T1000 (cell line): ENCODE measurements around the gene ACVR2B.

Source experiments
- DNase-seq: peaks from one replicate; lab custom pipeline; 2025; ENCODE audit warnings: mixed read lengths; lab: John Stamatoyannopoulos, UW

Gene ACVR2B

GRCh38 chr3:38458796-38459498, 5.3 kb downstream of the ACVR2B start:
- no peak for DNase-seq

GRCh38 chr3:38459499-38460048, 5.9 kb downstream of the ACVR2B start:
- no peak for DNase-seq

- no peak for DNase-seq
Measured at GRCh38 chr3:38460377-38461270, 6.9 kb downstream of the ACVR2B start.

DNA sequence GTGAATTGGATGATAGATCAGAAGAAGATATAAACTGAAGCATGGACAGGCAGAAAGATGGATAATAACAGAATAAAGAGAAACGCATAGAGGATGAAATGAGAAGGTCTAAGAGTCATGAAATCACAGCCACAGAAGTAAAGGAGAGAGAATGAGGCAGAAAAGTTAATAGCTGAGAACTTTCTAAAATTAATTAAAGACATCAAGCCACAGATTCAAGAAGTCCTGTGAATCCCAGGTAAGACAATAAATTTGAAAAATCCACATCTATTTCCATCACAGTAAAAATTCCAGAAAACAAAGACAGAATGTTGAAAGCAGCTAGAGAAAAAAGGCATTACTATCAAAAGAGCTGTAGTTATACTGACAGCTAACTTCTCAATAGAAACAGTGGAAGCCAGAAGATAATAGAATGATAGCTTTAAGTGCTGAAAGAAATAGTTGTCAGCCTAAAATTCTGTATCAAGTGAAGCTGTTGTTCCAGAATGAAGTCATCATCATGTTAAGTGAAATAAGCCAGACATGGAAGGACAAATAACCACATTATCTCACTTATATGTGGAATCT, 12.0 kb downstream of the ACVR2B start:
- no peak for DNase-seq

DNA sequence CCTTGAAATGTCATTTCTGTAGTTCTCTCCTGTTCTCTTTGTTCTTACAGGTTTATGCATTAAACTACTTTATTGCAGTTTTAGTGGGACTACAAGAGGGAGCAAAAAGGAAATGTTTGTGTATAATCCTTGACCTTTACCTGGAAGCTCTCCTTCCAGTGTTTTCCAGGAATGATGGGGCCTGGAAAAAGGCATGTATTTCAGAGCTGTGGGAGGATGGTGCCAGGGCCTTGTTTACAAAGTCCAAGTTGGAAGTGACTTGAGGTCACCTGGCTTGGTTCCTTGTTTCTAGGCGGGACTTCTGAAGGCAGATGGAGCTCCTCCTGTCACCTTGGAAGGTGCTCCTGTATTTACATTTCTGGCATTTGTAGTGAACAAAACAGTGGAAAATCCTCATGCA, 15.1 kb downstream of the ACVR2B start:
- no peak for DNase-seq

- DNase-seq: no peak
Measured at GRCh38 chr3:38469852-38470251, 16.2 kb downstream of the ACVR2B start.

GRCh38 chr3:38471260-38471857, 17.7 kb downstream of the ACVR2B start:
- no peak for DNase-seq

- DNase-seq: no peak
Measured at GRCh38 chr3:38472342-38472741, 18.7 kb downstream of the ACVR2B start.

- no peak for DNase-seq
Measured at GRCh38 chr3:38473229-38473628, 19.5 kb downstream of the ACVR2B start.

- no peak for DNase-seq
Measured at GRCh38 chr3:38474928-38475605, 21.4 kb downstream of the ACVR2B start.

GRCh38 chr3:38475716-38476115, 22.0 kb downstream of the ACVR2B start:
- no peak for DNase-seq

- DNase-seq: no peak
Measured at GRCh38 chr3:38476157-38476756, 22.6 kb downstream of the ACVR2B start.

GRCh38 chr3:38477057-38477820, 23.5 kb downstream of the ACVR2B start:
- DNase-seq: no peak

GRCh38 chr3:38477839-38478450, 24.3 kb downstream of the ACVR2B start:
- DNase-seq: no peak

DNA sequence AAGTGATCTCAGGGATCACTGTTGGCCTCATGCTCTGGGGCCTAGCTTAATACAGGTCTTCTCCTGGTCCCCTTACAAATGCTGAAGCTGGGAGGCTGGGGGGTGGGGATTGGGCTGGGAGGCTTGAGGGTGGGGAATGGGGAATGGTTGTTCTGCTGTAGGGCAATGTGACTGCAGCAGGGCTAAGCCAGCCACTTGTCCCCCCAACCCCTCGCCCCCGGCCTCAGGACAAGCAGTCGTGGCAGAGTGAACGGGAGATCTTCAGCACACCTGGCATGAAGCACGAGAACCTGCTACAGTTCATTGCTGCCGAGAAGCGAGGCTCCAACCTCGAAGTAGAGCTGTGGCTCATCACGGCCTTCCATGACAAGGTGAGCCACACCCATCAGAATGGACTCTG, 25.2 kb downstream of the ACVR2B start:
- DNase-seq: no peak

DNA sequence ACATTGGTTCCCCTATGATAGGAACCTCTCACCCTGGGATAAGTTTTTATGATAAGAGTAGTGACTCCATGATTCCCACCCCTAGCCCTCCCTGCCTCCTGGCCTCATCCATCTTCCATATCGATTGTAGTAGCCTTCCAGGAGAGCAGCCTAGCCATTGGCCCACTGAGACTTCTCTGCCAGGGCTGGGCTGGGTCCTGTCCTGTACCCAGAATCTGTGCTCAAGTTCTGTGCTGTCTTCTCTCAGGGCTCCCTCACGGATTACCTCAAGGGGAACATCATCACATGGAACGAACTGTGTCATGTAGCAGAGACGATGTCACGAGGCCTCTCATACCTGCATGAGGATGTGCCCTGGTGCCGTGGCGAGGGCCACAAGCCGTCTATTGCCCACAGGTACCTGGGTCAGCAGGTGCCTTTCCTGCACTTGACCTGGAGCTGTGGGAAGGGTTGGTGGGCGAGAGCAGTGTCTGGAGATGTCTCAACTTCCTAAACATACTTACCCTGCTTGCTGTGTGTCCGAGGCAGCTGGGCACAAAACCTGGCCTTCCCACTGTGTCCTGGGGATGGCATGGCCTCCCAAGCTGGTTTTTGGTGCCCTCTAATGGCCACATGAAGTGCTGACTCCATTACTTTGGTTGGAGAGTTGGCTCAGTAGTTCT, 25.9 kb downstream of the ACVR2B start:
- DNase-seq: peak; percentile 42

DNA sequence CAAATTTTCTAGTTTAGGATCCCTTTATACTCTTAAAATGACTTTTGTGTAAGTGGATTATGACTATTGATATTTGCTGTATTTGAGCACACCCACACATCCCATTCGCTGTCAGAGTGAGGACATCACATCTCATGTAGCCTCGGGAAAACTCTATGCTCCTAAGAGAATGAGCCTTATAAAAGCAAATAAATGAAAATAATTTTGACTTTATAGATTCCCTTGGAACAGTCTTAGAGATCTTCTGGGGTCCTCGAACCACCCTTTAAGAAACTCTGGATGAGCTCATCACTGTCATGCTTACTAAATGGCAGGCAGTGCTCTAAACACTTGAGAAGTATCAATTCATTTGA, 26.4 kb downstream of the ACVR2B start:
- no peak for DNase-seq

GRCh38 chr3:38480930-38481329, 27.2 kb downstream of the ACVR2B start:
- no peak for DNase-seq

GRCh38 chr3:38482951-38483350, 29.3 kb downstream of the ACVR2B start:
- DNase-seq: no peak

GRCh38 chr3:38487323-38487722, 33.6 kb downstream of the ACVR2B start:
- no peak for DNase-seq
